ENCODE data around the gene MEIOSIN.

DNA sequence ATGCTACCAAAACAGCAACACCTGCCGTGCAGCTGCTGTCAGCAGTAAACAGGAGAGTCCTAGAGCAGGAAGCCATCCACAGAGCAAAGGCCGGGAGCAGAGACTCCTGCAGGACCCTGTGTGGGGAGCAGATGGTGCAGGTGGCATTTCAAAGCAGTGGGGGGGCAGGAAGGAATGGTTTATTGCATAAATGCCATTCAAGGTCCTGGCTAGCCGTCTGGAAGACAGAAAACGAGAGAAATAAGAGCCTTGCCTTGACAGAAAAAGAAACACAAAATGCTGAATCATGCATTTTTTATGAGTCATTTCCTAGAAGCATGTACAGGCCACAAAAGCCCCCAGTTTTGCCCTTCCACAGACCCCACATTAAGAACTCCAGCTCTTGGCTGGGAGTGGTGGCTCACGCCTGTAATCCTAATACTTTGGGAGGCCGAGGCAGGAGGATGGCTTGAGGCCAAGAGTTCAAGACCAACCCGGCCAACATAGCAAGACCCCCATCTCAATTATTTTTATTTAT is 76.5 kb downstream of the MEIOSIN start:
- TF ChIP-seq, protein P1, sequence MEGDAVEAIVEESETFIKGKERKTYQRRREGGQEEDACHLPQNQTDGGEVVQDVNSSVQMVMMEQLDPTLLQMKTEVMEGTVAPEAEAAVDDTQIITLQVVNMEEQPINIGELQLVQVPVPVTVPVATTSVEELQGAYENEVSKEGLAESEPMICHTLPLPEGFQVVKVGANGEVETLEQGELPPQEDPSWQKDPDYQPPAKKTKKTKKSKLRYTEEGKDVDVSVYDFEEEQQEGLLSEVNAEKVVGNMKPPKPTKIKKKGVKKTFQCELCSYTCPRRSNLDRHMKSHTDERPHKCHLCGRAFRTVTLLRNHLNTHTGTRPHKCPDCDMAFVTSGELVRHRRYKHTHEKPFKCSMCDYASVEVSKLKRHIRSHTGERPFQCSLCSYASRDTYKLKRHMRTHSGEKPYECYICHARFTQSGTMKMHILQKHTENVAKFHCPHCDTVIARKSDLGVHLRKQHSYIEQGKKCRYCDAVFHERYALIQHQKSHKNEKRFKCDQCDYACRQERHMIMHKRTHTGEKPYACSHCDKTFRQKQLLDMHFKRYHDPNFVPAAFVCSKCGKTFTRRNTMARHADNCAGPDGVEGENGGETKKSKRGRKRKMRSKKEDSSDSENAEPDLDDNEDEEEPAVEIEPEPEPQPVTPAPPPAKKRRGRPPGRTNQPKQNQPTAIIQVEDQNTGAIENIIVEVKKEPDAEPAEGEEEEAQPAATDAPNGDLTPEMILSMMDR (IDR thresholded peaks at IDR 0.05), result no peak
- TF ChIP-seq EP300 (IDR thresholded peaks at IDR 0.05), result no peak
- no peak for TF ChIP-seq POLR2AphosphoS5 (IDR thresholded peaks at IDR 0.05)
- TF ChIP-seq POLR2A (IDR thresholded peaks at IDR 0.05), result no peak

Data from gastroesophageal sphincter (tissue), 3 donors.